Measurements from ENCODE around the gene NES.

The NES gene

GRCh38 chr1:156659988-156660751 is 17.0 kb downstream of the NES start:
- Histone ChIP-seq H3K4me1 (ENCODE audit: control insufficient read depth, insufficient read depth, low read length, unreplicated experiment) (peaks cover 54% of the 10 kb centered on the region), H3K79me2 (ENCODE audit: control insufficient read depth, insufficient read depth, low read length, unreplicated experiment) (no peaks in the 10 kb centered on the region), H3K4me3 (ENCODE audit: low read depth, low read length) (peak overlapping the region; percentile 67)

GRCh38 chr1:156659661-156659987 is 17.6 kb downstream of the NES start:
- H3K4me3 ChIP-seq (ENCODE audit: low read depth, low read length): peak overlapping the region; percentile 36; the same call in 1 of the 2 replicates
- H3K27me3 ChIP-seq (ENCODE audit: insufficient read depth, low read length): peaks cover 28% of the 10 kb centered on the region
- H3K79me2 ChIP-seq (ENCODE audit: control insufficient read depth, insufficient read depth, low read length, unreplicated experiment): no peaks in the 10 kb centered on the region
- no peaks in the 10 kb centered on the region for H3K36me3 ChIP-seq (ENCODE audit: insufficient read depth, low read length)
- H2AFZ ChIP-seq (ENCODE audit: low read length, unreplicated experiment): no peak overlapping the region
- H3K27ac ChIP-seq (ENCODE audit: low read depth, low read length): no peak overlapping the region
- peaks cover 51% of the 10 kb centered on the region for H3K4me1 ChIP-seq (ENCODE audit: control insufficient read depth, insufficient read depth, low read length, unreplicated experiment)

More at GRCh38 chr1:156659988-156660751, 17.0 kb downstream of the NES start:
- peaks cover 22% of the 10 kb centered on the region for H3K27me3 ChIP-seq (ENCODE audit: insufficient read depth, low read length)
- H2AFZ ChIP-seq (ENCODE audit: low read length, unreplicated experiment): no peak overlapping the region
- H3K27ac ChIP-seq (ENCODE audit: low read depth, low read length): peak overlapping the region; percentile 70
- H3K36me3 ChIP-seq (ENCODE audit: insufficient read depth, low read length): no peaks in the 10 kb centered on the region

GRCh38 chr1:156658945-156659574 is 18.1 kb downstream of the NES start:
- Histone ChIP-seq H3K27ac (ENCODE audit: low read depth, low read length) (no peak overlapping the region), H2AFZ (ENCODE audit: low read length, unreplicated experiment) (no peak overlapping the region), H3K79me2 (ENCODE audit: control insufficient read depth, insufficient read depth, low read length, unreplicated experiment) (no peaks in the 10 kb centered on the region), H3K4me1 (ENCODE audit: control insufficient read depth, insufficient read depth, low read length, unreplicated experiment) (peaks cover 46% of the 10 kb centered on the region), H3K27me3 (ENCODE audit: insufficient read depth, low read length) (peaks cover 33% of the 10 kb centered on the region), H3K4me3 (ENCODE audit: low read depth, low read length) (no peak overlapping the region), H3K36me3 (ENCODE audit: insufficient read depth, low read length) (no peaks in the 10 kb centered on the region)

- Histone ChIP-seq H3K27ac (ENCODE audit: low read depth, low read length) (no peak overlapping the region), H3K36me3 (ENCODE audit: insufficient read depth, low read length) (no peaks in the 10 kb centered on the region), H3K27me3 (ENCODE audit: insufficient read depth, low read length) (peaks cover 39% of the 10 kb centered on the region), H3K4me1 (ENCODE audit: control insufficient read depth, insufficient read depth, low read length, unreplicated experiment) (peaks cover 45% of the 10 kb centered on the region), H3K79me2 (ENCODE audit: control insufficient read depth, insufficient read depth, low read length, unreplicated experiment) (no peaks in the 10 kb centered on the region), H3K4me3 (ENCODE audit: low read depth, low read length) (no peak overlapping the region), H2AFZ (ENCODE audit: low read length, unreplicated experiment) (no peak overlapping the region)
Observed at GRCh38 chr1:156658496-156658895, 18.7 kb downstream of the NES start.

- Histone ChIP-seq H3K4me3 (ENCODE audit: low read depth, low read length) (no peak overlapping the region), H2AFZ (ENCODE audit: low read length, unreplicated experiment) (no peak overlapping the region)
Observed at GRCh38 chr1:156657741-156658319, 19.4 kb downstream of the NES start.

GRCh38 chr1:156656806-156657740 is 20.1 kb downstream of the NES start:
- peaks cover 31% of the 10 kb centered on the region for H3K4me1 ChIP-seq (ENCODE audit: control insufficient read depth, insufficient read depth, low read length, unreplicated experiment)
- H3K79me2 ChIP-seq (ENCODE audit: control insufficient read depth, insufficient read depth, low read length, unreplicated experiment): no peaks in the 10 kb centered on the region
- H3K4me3 ChIP-seq (ENCODE audit: low read depth, low read length): peak overlapping the region; percentile 72
- H3K36me3 ChIP-seq (ENCODE audit: insufficient read depth, low read length): no peaks in the 10 kb centered on the region
- peaks cover 44% of the 10 kb centered on the region for H3K27me3 ChIP-seq (ENCODE audit: insufficient read depth, low read length)
- no peak overlapping the region for H2AFZ ChIP-seq (ENCODE audit: low read length, unreplicated experiment)
- no peak overlapping the region for H3K27ac ChIP-seq (ENCODE audit: low read depth, low read length)

More at GRCh38 chr1:156657741-156658319, 19.4 kb downstream of the NES start:
- Histone ChIP-seq H3K4me1 (ENCODE audit: control insufficient read depth, insufficient read depth, low read length, unreplicated experiment) (peaks cover 38% of the 10 kb centered on the region), H3K36me3 (ENCODE audit: insufficient read depth, low read length) (no peaks in the 10 kb centered on the region), H3K79me2 (ENCODE audit: control insufficient read depth, insufficient read depth, low read length, unreplicated experiment) (no peaks in the 10 kb centered on the region), H3K27me3 (ENCODE audit: insufficient read depth, low read length) (peaks cover 43% of the 10 kb centered on the region), H3K27ac (ENCODE audit: low read depth, low read length) (no peak overlapping the region)

GRCh38 chr1:156655904-156656516 is 21.2 kb downstream of the NES start:
- Histone ChIP-seq H3K27me3 (ENCODE audit: insufficient read depth, low read length) (peaks cover 55% of the 10 kb centered on the region), H3K79me2 (ENCODE audit: control insufficient read depth, insufficient read depth, low read length, unreplicated experiment) (no peaks in the 10 kb centered on the region), H3K4me1 (ENCODE audit: control insufficient read depth, insufficient read depth, low read length, unreplicated experiment) (peaks cover 22% of the 10 kb centered on the region), H2AFZ (ENCODE audit: low read length, unreplicated experiment) (no peak overlapping the region), H3K4me3 (ENCODE audit: low read depth, low read length) (no peak overlapping the region), H3K36me3 (ENCODE audit: insufficient read depth, low read length) (no peaks in the 10 kb centered on the region), H3K27ac (ENCODE audit: low read depth, low read length) (no peak overlapping the region)

- no peak overlapping the region for H3K27ac ChIP-seq (ENCODE audit: low read depth, low read length)
- peaks cover 61% of the 10 kb centered on the region for H3K27me3 ChIP-seq (ENCODE audit: insufficient read depth, low read length)
- no peaks in the 10 kb centered on the region for H3K79me2 ChIP-seq (ENCODE audit: control insufficient read depth, insufficient read depth, low read length, unreplicated experiment)
- no peak overlapping the region for H3K4me3 ChIP-seq (ENCODE audit: low read depth, low read length)
- H3K36me3 ChIP-seq (ENCODE audit: insufficient read depth, low read length): no peaks in the 10 kb centered on the region
- no peak overlapping the region for H2AFZ ChIP-seq (ENCODE audit: low read length, unreplicated experiment)
- H3K4me1 ChIP-seq (ENCODE audit: control insufficient read depth, insufficient read depth, low read length, unreplicated experiment): peaks cover 15% of the 10 kb centered on the region
Observed at GRCh38 chr1:156655151-156655903, 21.9 kb downstream of the NES start.

- H3K4me1 ChIP-seq (ENCODE audit: control insufficient read depth, insufficient read depth, low read length, unreplicated experiment): peaks cover 12% of the 10 kb centered on the region
- H2AFZ ChIP-seq (ENCODE audit: low read length, unreplicated experiment): no peak overlapping the region
- H3K4me3 ChIP-seq (ENCODE audit: low read depth, low read length): no peak overlapping the region
- no peak overlapping the region for H3K27ac ChIP-seq (ENCODE audit: low read depth, low read length)
- peaks cover 64% of the 10 kb centered on the region for H3K27me3 ChIP-seq (ENCODE audit: insufficient read depth, low read length)
- no peaks in the 10 kb centered on the region for H3K36me3 ChIP-seq (ENCODE audit: insufficient read depth, low read length)
- no peaks in the 10 kb centered on the region for H3K79me2 ChIP-seq (ENCODE audit: control insufficient read depth, insufficient read depth, low read length, unreplicated experiment)
Observed at GRCh38 chr1:156654700-156655099, 22.5 kb downstream of the NES start.

All from ACC112 (cell line).